Mesothelial cell of epicardium (in vitro differentiated cells): ENCODE measurements around the gene CEBPB. TPM values are rescaled to one million over a fixed set of nuclear protein-coding genes. Genes with fewer than 3 reads are reported as not detected.

ENCODE experiments used
- DNase-seq, 2 experiments: peaks; one replicate each; pipeline ENCODE4 v3.0.0; 2021; ENCODE audit warnings: low spot score in 2 of 2; ENCODE audit not compliant: unreplicated experiment in 2 of 2
- H3K27ac Mint-ChIP-seq: 2 replicates; pipeline ENCODE4 v1.8.0; 2021; ENCODE audit warnings: mixed read lengths
- H3K27me3 Mint-ChIP-seq: 2 replicates; pipeline ENCODE4 v1.8.0; 2021; ENCODE audit warnings: low read depth, mixed read lengths
- H3K36me3 Mint-ChIP-seq: 2 replicates; pipeline ENCODE4 v1.8.0; 2021; ENCODE audit warnings: mixed read lengths
- H3K4me1 Mint-ChIP-seq: 2 replicates; pipeline ENCODE4 v1.8.0; 2021; ENCODE audit warnings: mixed read lengths
- H3K4me3 Mint-ChIP-seq: 2 replicates; pipeline ENCODE4 v1.8.0; 2021; ENCODE audit warnings: mild to moderate bottlenecking, moderate library complexity, mixed read lengths
- H3K9me3 Mint-ChIP-seq: 2 replicates; pipeline ENCODE4 v1.8.0; 2021; ENCODE audit warnings: mixed read lengths
- total RNA-seq: library from RNA; stranded (reverse); gene quantifications from 3 replicates; pipeline ENCODE4 v1.2.1, GENCODE V29; 2021
- TF ChIP-seq, protein P1 (sequence below): fragments of 200-600 bp; sonication (generic); IDR thresholded peaks from one replicate; pipeline ENCODE4 v1.5.0; 2021; ENCODE audit warnings: antibody characterized with exemption; ENCODE audit not compliant: unreplicated experiment

Gene CEBPB
- total RNA-seq, 1 donor from 2014 or later: 25.6 TPM

DNA sequence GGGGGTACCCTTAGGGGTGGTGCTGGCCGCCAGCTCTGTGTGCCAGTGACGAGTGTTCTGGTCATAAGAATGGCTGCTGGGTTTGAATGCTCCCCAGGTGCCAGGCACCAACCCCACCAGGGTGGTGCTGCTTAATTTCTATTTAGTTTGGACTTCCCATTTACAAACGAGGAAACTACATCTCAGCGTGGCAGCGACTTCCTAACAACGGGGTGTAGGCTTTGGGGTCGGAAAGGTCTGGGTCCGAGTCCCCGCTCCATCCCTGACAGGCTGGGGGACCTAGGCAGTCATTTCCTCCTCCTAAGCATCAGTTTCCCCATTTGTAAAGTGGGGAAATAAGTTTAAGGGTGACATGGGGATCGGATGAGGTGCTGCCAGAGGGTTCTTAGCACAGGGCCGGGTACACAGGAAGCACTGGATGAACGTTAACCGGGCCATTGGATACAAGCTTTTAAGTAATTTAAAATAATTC lies 30.3 kb downstream of the CEBPB start:
- Mint-ChIP-seq H3K27ac (no peak overlapping the region), H3K4me1 (peaks cover 18% of the 10 kb centered on the region), H3K36me3 (no peaks in the 10 kb centered on the region), H3K27me3 (no peaks in the 10 kb centered on the region), H3K4me3 (no peak overlapping the region), H3K9me3 (no peaks in the 10 kb centered on the region)
- DNase-seq: no peak
- TF ChIP-seq, protein P1, sequence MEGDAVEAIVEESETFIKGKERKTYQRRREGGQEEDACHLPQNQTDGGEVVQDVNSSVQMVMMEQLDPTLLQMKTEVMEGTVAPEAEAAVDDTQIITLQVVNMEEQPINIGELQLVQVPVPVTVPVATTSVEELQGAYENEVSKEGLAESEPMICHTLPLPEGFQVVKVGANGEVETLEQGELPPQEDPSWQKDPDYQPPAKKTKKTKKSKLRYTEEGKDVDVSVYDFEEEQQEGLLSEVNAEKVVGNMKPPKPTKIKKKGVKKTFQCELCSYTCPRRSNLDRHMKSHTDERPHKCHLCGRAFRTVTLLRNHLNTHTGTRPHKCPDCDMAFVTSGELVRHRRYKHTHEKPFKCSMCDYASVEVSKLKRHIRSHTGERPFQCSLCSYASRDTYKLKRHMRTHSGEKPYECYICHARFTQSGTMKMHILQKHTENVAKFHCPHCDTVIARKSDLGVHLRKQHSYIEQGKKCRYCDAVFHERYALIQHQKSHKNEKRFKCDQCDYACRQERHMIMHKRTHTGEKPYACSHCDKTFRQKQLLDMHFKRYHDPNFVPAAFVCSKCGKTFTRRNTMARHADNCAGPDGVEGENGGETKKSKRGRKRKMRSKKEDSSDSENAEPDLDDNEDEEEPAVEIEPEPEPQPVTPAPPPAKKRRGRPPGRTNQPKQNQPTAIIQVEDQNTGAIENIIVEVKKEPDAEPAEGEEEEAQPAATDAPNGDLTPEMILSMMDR: no peak

DNA sequence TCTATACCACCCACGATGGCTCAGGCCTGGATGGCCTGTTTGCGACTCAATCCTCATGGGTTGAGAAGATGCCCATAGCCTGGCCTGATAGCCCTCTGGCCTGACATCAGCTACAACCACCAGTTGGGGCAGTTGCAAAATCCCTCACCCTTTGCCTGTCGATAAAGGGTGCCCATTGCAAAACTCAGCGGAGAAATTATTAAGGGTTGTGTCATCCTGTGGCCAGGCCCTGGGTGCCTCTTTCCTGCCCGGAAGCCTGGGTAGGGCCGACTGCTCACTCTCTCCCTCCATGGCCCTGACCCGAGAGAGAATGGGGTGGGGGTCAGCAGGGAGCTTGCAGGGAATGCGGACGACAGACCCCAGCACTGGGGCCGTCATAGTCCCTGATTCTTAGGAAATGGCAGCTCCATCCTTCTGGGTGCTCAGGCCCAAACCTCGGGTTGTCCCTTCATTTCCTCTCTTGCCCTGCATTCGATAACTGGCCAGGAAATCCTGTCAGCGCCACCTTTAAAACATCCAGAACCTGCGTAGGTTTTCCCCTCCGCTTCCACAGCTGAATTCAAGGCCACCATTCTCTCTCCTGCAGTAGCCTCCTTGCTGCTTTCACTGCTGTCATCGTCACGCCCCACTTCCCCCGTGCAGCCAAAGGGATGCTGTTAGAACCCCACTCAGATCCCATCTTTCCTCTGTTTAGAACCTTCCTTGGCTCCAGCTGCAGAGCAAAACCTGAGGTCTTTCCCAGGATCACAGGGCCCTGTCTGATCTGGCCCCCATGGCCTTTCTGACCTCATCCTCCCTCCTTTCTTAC lies 31.1 kb downstream of the CEBPB start:
- DNase-seq: no peak
- Mint-ChIP-seq H3K27ac (no peak overlapping the region), H3K36me3 (no peaks in the 10 kb centered on the region), H3K4me3 (no peak overlapping the region), H3K9me3 (no peaks in the 10 kb centered on the region), H3K4me1 (peaks cover 11% of the 10 kb centered on the region), H3K27me3 (no peaks in the 10 kb centered on the region)
- TF ChIP-seq, protein P1: no peak

DNA sequence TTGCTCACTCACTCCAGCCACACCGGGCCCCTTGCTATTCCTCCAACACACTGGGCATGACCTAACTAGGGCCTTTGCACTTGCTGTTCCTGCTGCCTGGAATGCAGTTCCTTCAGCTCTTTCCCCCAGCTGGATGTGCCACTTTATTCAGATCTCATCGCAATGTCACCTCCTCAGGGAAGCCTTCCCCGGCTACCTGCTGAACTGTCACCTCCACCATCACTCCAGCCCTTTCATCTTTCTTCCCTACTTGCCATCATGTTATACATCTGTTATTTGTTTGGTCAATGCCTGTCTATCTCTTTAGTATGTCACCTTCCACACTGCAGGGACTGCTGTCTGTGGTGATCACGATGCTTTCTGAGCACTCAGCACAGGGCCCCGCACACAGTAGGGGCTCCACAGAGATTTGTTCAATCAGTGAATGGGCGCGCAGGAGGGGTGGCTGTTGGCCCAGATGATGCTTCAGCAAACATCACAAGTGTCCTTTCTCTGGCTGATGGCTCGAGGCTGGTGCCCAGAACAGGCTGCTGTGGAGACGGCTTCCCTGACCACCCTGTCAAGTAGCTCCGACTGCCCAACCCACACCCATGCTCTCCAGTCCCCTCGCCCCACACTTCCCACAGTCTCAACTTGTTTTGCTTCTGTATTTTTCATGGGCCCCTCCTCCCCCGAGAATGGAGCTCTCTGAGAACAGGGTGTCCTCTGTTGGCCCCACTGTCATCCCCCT lies 31.8 kb downstream of the CEBPB start:
- H3K4me3 Mint-ChIP-seq: no peak overlapping the region

DNA sequence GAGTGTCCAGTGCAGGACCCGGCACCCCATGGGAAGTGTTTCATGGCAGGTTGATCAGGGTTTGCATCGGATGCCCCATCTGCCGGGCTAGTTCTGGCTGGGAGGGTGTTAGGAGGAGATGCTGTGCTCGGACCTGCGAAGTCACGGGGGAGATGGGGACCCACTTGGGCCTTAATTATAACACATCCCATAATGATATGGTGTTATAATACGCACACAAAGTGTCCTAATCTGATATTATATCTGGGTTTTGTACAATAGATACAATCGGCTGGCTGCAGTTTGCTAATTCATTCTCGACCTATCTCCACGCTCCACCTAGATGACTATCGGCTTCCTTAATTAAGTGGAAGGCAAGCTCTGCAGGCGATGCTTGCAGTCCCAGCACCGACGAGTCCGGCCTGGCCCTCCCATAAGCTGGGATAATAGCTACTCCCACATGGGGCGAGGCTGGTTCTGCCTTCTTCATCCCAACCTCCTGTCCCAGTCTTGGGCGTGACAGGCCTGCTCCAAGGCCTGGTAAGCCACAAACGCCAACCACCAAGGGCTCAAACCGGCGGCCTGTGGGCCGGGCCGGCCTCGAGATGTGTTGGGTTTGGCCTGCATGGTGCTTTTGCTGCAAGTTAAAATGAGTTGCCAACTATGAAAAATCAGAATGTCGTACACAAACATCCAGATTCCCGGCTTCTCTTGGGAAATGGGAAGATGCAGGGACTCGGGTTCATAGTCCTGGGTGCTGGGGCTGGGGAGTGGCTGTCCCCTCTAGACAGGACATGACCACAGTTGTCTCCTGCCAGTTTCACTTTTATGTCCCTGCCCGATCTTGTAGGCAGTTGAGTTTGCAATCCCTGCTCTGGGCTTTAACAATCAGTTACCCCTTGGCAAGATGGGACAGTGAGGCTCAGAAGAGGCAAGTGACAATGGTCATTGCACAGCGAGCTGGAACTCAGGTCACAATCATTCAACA lies 32.7 kb downstream of the CEBPB start:
- DNase-seq: no peak
- Mint-ChIP-seq H3K27me3 (no peaks in the 10 kb centered on the region), H3K9me3 (no peaks in the 10 kb centered on the region), H3K27ac (no peak overlapping the region), H3K36me3 (no peaks in the 10 kb centered on the region), H3K4me1 (peaks cover 5% of the 10 kb centered on the region), H3K4me3 (no peak overlapping the region)
- TF ChIP-seq, protein P1: no peak

More for the DNA sequence above, 31.8 kb downstream of the CEBPB start:
- DNase-seq: no peak
- Mint-ChIP-seq H3K27me3 (no peaks in the 10 kb centered on the region), H3K27ac (no peak overlapping the region), H3K9me3 (no peaks in the 10 kb centered on the region), H3K36me3 (no peaks in the 10 kb centered on the region), H3K4me1 (peaks cover 5% of the 10 kb centered on the region)
- TF ChIP-seq, protein P1: no peak

DNA sequence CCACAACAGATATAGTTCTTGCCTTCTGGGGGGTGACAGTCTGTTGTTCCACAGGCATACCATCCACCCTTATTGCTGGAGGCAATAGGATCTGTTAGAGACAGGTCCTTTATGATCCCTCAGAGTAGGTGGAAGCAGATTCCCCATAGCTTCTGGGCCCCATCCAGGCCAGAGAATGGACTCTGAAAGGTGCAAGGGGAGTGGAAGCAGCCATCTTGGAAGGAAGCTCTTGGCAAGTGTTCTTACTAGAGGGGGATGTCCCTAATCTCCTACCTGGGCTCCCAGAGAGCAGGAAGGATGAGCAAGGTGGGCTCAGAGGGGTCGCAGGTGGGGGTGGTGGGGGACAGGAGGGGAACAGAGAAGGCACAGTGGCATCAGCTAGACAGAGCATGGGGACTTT lies 33.4 kb downstream of the CEBPB start:
- no peak for DNase-seq
- H3K4me3 Mint-ChIP-seq: no peak overlapping the region
- H3K27ac Mint-ChIP-seq: no peak overlapping the region
- H3K27me3 Mint-ChIP-seq: no peaks in the 10 kb centered on the region
- no peaks in the 10 kb centered on the region for H3K9me3 Mint-ChIP-seq
- no peaks in the 10 kb centered on the region for H3K36me3 Mint-ChIP-seq
- TF ChIP-seq, protein P1: no peak
- H3K4me1 Mint-ChIP-seq: peaks cover 5% of the 10 kb centered on the region
